ENCODE data around the gene GRK5. TPM values are rescaled to one million over a fixed set of nuclear protein-coding genes. Genes with fewer than 3 reads are reported as not detected.

GRK5 gene
- total RNA-seq, 1 experiment from 2014 or later = 1.2 TPM

DNA sequence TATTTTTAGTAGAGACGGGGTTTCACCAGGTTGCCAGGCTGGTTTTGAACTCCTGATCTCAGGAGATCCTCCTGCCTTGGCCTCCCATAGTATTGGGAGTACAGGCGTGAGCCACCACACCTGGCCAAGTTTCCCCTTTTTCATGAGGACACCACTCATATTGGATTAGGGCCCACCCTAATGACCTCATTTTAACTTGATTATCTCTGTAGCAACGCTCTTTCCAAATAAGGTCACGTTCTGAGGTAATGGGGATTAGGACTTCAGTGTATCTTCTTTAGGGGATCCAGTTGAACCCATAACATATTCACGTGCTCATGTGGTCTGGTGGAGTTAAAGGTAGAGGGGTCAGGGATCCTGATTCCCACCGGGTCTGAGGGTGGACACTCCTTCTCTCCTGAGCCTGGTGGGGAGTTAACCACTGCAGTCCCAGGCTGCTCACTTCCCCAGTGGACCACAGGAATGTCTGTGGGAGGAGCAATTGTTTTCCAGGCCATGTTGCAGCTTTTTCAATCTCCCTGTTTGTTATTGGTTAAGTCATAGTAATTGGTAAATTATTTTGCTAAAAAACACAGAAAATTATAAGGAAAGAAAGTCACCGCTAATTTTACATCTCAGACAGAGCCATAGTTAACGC is 130.5 kb downstream of the GRK5 start:
- Histone ChIP-seq H3T11ph (ENCODE audit: low read length) (no peak overlapping the region), H4K8ac (replicated peaks; ENCODE audit: insufficient read length, low read depth, low read length) (no peak overlapping the region), H3K4me2 (ENCODE audit: insufficient read depth, insufficient read length, low read length) (no peak overlapping the region), H2BK120ac (ENCODE audit: low read depth, low read length, poor library complexity, severe bottlenecking) (no peak overlapping the region), H3K14ac (ENCODE audit: insufficient read depth, low read length) (no peak overlapping the region), H3K9me3 (ENCODE audit: control insufficient read depth, low read depth, low read length) (no peaks in the 10 kb centered on the region), H3K27me3 (ENCODE audit: insufficient read depth, low read length) (no peaks in the 10 kb centered on the region), H2AK5ac (ENCODE audit: insufficient read length, low read length) (no peak overlapping the region), H4K91ac (ENCODE audit: insufficient read length, low read depth, low read length) (no peak overlapping the region), H3K18ac (ENCODE audit: insufficient read length, low read depth, low read length) (no peak overlapping the region), H3K79me2 (ENCODE audit: insufficient read depth, low read length) (no peaks in the 10 kb centered on the region), H3K23me2 (ENCODE audit: insufficient read length, low read depth, low read length, poor library complexity, severe bottlenecking) (no peaks in the 10 kb centered on the region), H3K79me1 (ENCODE audit: insufficient read depth, low read depth, low read length, poor library complexity, severe bottlenecking) (no peaks in the 10 kb centered on the region), H4K5ac (ENCODE audit: insufficient read length, low read depth, low read length) (no peak overlapping the region), H2BK5ac (ENCODE audit: insufficient read length, low read length) (no peak overlapping the region), H3K9ac (ENCODE audit: extremely low read depth, insufficient read length, low read length) (no peak overlapping the region), H3K4me1 (ENCODE audit: insufficient read depth, low read length) (no peaks in the 10 kb centered on the region), H3K23ac (ENCODE audit: insufficient read length, low read depth, low read length) (no peak overlapping the region), H2BK15ac (ENCODE audit: low read depth, low read length) (no peak overlapping the region), H3K56ac (ENCODE audit: insufficient read length, low read depth, low read length) (no peak overlapping the region), H2BK12ac (ENCODE audit: insufficient read length, low read depth, low read length) (no peak overlapping the region), H3K27ac (ENCODE audit: insufficient read length, low read depth, low read length) (no peak overlapping the region), H2AFZ (ENCODE audit: low read length) (no peak overlapping the region), H3K4ac (ENCODE audit: low read depth, low read length) (no peak overlapping the region), H4K20me1 (ENCODE audit: control insufficient read depth, insufficient read depth, insufficient read length) (no peaks in the 10 kb centered on the region), H2BK20ac (ENCODE audit: low read depth, low read length, poor library complexity, severe bottlenecking) (no peak overlapping the region)
- no peak for DNase-seq
- TF ChIP-seq, protein P1, sequence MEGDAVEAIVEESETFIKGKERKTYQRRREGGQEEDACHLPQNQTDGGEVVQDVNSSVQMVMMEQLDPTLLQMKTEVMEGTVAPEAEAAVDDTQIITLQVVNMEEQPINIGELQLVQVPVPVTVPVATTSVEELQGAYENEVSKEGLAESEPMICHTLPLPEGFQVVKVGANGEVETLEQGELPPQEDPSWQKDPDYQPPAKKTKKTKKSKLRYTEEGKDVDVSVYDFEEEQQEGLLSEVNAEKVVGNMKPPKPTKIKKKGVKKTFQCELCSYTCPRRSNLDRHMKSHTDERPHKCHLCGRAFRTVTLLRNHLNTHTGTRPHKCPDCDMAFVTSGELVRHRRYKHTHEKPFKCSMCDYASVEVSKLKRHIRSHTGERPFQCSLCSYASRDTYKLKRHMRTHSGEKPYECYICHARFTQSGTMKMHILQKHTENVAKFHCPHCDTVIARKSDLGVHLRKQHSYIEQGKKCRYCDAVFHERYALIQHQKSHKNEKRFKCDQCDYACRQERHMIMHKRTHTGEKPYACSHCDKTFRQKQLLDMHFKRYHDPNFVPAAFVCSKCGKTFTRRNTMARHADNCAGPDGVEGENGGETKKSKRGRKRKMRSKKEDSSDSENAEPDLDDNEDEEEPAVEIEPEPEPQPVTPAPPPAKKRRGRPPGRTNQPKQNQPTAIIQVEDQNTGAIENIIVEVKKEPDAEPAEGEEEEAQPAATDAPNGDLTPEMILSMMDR (conservative IDR thresholded peaks at IDR 0.05) = no peak
- H3K27me3 Mint-ChIP-seq (ENCODE audit: low read depth) = peaks cover 2% of the 10 kb centered on the region; the same call in 1 of the 2 replicates
- no peak overlapping the region for H3K4me3 Mint-ChIP-seq
- no peaks in the 10 kb centered on the region for H3K9me3 Mint-ChIP-seq
- H3K4me1 Mint-ChIP-seq = peaks cover 0 to under 1% of the 10 kb centered on the region in 2 experiments; a peak in 2 of 4 replicates
- H3K27ac Mint-ChIP-seq = no peak overlapping the region; a peak in 1 of 7 replicates
- no CpG with 5 or more reads among the region's 8 CpGs for WGBS (ENCODE audit: extremely low coverage, insufficient read length, low lambda C conversion rate)
- no peaks in the 10 kb centered on the region for H3K36me3 Mint-ChIP-seq (ENCODE audit: insufficient read depth in 1 of 3, low read depth in 3 of 3)

Data from H9 (cell line).